Fibroblast of skin of left quadriceps (primary cell): Measurements from ENCODE around the gene SLIT3.
A peak's percentile ranks its signal among the peaks of the same experiment; 100 is the strongest.

Experiments used
- DNase-seq, 2 experiments: peaks; one replicate each; pipeline ENCODE4 v3.0.0-alpha.2; 2013; ENCODE audit warnings: low read depth in 2 of 2

SLIT3 gene

DNA sequence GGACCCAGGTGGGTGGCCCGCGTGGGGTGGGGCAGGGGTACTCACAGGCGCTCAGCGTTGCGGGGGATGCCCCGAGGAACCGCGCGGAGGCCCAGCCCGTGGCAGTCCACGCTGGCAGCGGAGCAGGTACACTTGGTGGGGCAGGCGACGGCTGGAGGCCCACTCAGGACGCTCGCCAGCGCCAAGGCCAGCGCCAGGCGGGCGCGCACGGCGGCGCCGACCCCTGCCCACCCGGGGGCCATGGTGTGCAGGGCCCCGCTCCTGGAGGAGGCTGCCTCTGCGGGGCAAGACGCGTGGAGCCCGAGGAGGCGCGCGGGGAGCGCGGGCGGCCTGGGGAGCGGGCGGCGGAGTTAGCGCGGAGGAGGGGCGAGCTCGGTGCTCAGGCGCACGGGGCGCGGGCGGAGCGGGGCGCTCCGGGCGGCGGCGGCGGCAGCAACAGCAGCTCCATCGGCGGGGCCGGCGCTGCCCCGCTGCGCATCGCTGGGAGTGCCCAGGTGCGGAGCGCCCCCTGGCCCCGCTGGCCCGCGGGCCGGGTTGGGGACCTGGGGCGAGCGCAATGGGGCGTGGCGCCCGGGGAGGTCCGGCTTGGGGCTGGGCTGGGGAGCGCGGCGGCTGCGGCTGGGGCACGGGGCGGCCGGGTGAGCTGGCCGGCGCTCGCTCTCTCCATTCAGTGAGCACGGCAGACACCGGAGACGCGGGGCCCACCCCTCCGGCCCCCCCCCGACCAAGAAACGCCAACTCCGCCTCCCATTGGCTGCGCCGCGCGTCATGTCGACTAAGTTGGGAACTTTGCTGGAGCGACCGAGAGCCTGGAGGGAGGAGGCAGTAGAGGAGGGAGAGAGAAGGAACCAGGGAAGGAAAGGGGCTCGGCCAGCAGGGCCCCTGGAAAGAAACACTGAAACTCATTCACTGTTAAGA is at the start of gene SLIT3:
SLIT3 (minus strand) TSS at position 672 of the 918 bp plus-strand sequence; CDS start at position 242, 430 bp downstream.
- DNase-seq, result peak; percentile 82 to 84

GRCh38 chr5:169350016-169350415 is 49.1 kb upstream of the SLIT3 start:
- peak; percentile 36 to 47 for DNase-seq

DNA sequence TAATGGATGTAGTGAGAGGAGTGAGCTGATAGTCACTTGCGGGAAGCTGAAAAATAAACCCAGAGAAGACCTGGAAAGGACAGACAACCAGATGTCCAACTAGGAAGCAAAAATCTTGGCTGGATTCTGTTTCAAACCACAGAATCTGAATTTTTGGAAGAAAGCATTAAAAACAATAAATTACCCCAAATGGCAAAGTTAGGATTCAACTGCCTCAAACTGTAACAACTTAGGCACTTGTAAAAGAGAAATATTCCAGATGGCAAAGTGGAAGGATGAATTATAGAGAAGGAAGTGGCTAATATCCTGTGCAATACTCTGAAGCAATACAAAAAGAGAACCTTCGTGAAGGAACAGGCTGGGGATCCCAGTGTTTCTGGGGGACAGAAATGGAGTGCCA is 46.8 kb upstream of the SLIT3 start:
- peak; percentile 76 to 80 for DNase-seq

DNA sequence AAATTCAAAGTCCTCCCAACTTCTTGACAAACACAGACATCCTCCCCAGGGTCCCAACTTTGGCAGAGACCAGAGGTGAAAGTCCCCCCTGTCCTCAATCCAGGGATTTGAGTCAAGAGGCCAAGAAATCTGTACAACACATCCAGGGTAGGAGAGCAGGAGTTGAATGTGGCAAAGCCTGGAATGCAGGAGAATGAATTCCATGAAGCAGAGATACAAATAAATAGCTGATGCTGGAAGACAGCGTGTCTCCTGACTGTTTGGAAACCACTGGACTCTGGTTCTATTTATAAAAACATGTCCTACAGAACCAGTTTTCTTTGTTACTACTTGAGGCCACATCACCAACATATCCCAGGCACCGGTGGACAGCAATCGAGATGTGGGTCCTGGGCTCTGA is 43.7 kb upstream of the SLIT3 start:
- DNase-seq, result no peak

DNA sequence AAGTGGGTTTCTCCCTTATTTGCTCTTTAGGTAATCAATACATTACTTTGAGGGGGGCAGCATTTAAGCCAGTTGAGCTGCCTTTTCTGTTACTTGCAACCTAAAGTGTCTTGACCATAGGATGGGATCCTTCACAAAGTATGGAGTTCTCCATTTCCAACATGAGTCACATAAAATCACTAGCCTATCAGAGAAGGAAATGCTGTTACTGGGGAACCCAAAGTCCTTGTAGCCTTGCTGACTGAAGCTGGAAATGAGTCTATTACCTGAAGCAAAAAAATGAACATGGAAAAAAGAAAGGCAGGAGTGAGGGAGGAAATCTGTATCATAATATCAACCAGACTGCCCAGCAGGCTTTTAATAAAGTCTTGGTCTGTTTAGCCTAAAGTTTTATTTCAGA is 42.8 kb upstream of the SLIT3 start:
- DNase-seq, result no peak

DNA sequence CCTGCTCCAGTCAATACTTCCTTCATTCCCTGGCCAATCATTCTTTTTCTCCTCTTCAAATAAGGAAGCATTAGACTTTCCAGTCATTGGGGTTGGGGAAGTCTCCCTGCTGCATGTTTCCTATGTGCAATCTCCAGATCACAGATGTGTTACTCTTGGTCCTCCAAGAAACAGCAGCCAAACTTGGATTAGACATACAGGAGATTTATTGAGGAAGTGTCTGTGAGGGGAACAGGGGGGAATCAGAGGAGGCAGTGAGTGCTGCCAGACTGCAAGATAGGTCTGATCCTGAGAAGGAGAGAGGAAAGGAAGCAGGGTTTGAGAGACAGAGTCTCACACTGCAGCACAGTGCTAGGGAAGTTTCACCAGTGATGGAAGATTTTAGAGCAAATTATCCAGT is 40.6 kb upstream of the SLIT3 start:
- DNase-seq, result no peak

DNA sequence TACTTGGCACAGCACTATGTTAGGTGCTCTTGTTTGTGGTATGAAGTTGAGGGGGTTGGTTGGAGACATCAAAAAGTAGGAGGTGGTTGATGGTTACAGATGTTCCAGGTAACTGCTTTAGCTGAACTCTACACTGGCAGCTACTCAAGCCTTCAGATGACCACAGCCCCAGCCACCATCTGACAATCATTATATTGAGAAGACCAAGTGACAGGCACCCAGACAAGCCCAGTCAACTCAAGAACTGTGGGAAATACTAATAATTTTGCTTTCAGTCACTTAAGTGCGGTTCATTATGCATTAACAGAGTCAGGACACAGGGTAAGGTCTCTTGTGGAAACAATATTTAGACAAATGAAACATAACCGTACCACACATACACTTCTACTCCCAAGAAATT is 38.9 kb upstream of the SLIT3 start:
- DNase-seq, result no peak

DNA sequence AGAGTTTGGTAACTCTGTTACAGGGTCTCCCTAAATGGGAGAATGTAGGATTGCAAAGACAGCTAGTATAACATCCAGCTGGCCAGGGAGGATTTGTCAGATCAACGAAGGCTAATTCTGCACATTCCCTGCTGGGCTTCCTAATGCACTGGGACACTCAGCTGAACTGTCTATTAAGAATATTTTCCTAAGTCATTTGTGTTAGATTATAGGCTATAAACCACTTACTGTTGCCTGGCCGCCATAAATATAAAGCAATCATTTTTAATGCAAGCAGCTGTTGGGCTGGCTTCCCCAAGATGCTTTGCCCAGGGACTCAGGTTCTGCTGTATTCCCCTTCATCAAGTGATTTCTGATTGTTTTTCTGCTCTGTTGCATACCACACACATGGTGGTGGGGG is 35.3 kb upstream of the SLIT3 start:
- DNase-seq, result no peak

- DNase-seq, result no peak
Observed at GRCh38 chr5:169335806-169336205, 34.9 kb upstream of the SLIT3 start.

DNA sequence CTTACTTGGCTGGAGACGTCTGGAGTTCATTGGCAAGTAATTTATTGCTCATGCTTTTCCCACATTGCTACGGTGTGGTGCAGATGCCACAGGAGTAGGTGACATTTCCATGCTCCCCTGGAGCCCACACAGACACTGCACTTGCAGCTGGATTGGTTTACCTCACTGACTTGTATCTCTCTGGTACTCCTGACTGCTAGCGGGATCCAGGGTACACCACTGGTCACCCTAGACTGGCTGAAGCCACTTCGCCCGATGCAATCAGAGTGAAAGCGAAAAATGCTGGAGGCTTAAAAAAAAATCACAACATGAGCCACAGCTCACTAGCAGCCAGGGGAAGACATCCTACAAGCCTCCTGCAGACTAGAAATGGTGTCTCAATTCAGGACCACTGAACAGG is 32.6 kb upstream of the SLIT3 start:
- DNase-seq, result no peak

GRCh38 chr5:169331292-169331852 is 30.4 kb upstream of the SLIT3 start:
- DNase-seq, result no peak

GRCh38 chr5:169328401-169328800 is 27.5 kb upstream of the SLIT3 start:
- DNase-seq, result no peak

GRCh38 chr5:169325273-169325672 is 24.3 kb upstream of the SLIT3 start:
- no peak for DNase-seq

- no peak for DNase-seq
Observed at GRCh38 chr5:169318556-169318955, 17.6 kb upstream of the SLIT3 start.

- DNase-seq, result no peak
Observed at GRCh38 chr5:169307646-169308045, 6.7 kb upstream of the SLIT3 start.

DNA sequence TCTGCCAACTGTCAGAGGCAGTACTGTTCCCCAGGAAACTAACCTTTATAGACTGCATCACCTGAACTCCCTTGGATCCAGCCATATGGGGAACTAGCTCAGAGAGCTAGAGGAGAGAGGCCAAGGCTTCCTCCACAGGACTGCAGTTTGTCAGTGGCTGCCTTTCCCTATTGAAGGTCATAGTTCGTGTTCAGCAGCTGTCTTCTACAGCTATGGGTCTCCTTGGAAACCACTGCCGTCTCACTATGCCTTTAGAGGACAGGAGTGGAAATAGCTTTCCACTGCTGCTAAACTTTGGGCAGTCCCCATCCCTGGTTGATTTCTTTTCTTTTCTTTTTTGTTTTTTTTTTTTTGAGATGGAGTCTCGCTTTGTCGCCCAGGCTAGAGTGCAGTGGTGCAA is 4.4 kb upstream of the SLIT3 start:
- no peak for DNase-seq

DNA sequence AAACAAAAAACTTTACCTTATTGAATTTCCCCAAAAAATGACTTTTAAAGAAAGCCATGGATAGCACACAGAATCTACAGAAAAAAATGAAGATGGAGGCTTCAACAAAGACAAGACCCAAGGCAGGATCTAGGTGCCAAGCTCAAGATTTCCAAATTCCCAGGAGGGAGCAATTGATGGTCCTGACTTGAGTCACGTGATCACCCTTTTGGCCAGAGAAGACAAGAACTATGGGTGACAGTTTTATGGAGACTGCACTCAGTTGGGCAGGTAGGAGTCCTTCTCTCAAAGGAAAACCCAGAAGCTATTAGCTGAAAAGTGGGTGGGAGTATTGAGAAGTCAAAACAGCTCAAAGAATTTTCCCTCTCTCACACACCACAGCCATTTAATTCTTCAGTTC is 3.2 kb upstream of the SLIT3 start:
- no peak for DNase-seq

DNA sequence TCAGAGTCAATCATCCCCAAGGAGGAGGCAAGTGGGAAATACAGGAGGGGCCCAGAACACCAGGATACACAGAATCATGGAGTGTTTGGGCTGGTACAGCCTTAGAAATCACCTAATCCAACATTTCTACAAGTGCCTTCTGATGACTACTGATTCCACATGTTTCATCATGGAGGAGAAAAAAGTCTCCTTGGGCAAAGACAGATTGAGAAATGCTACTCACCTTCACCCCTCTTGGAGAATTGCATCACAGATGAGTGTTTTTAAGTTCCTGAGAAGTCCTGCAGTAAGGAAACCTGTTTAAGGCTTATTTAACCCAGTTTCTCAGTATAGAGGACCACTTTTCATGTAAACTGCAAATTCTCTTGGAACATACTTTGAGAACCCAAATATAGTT is 2.2 kb upstream of the SLIT3 start:
- no peak for DNase-seq

DNA sequence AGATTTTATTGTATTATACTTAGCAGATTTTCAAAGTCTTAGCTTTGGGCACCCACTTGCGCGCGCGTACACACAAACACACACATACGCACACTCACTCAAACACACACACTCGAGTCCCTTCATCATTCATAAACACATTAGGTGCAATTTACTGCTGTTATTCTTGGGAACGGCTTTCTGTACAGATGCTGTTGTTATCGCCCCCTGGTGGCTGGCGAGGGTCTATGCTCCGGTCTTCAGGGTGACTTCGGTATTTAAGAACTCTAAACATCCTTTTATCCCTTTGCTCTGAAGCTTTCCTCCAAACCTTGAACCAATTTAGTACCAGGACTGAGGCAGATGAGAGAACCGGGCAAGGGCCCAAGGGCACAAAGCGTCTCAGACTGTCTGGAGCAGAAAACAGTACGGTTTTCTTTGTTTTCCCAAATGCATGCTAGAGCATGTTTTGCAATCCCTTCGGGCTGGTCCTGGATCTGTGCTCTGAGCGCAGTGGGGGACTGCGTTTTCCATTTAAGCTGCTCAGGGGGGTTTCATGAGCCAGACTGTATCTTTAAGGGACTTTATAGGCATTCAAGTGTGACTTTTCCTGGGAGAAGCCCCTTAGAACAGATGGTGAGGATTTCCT is 1.7 kb upstream of the SLIT3 start:
- DNase-seq, result peak; percentile 74 to 78

GRCh38 chr5:169301986-169302385 is 1.0 kb upstream of the SLIT3 start:
- no peak for DNase-seq

DNA sequence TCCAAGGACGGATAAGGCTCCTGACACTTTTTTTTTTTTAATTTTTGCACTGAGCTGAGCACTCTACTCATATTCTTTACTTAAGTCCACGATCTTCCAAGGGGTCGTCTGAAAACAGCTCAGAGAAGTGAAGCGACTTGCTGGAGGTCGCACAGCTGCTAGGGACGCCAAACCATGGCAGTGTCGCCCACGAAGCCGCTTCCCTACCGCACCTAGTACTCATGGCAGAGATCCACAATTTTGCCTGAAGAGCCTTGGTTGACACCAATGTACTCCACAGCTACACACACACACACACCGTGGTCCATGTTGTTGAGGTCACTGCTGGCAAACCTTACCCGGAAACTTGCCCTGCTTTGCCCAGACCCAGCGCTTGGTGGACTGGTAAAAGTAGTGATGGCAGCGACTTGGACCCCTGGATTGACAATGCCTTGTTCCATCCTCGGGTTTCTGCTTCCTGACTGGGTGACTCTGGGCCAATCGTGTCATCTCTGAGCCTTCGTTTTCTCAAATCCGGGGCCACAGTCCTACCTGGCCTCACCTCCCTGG is 521 bp upstream of the SLIT3 start:
- no peak for DNase-seq

DNA sequence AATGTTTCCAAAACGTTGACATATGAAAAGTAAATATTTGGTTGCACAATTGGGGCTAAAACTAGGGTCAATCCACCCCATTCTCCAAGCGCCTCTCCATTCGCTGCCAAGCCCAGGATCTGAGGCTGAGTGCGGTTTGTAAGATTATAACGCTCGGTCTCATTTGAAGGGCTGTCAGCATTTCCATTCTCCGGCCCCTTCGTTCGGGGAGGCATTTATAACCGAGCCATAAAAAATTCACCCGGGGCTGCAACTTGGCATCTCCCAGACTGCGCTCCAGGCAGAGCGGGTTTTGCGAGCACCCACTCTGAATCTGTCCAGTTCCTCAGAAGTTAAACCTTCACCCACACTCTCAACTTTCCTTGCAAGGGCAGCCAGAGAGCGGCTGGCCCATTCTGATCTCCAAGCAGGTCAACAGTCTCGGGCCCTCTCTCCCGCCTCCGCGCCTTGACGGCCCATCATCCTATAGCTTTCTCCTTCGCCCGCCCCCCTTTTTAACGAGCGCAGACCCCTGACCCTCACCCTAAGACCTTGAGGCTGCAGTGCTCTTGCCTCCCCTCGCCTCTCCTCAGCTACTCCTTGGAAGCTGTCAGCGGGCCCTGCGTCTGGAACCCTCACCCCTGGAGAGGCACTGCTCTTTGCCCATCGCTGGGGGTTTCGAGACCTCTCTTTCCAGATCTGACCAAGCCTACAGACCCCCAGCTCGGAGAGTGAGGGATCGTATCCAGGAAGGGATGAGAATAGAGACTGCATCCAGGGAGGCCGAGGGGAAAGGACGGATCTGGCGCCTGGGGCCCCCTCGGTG is 1.1 kb downstream of the SLIT3 start:
- DNase-seq, result peak in 1 of 2 experiments; percentile 20
